HG03558 (cell line): ENCODE data around the gene TMEM35B.
"Not testable (repeated sequence)": the region's sequence is repeated elsewhere in the genome, so short reads cannot be mapped to it uniquely, and the experiment has no call there.

Experiments
- ATAC-seq: cut with Tn5 transposase; IDR thresholded peaks from one replicate; pipeline ENCODE4 v1.9.1; 2021; ENCODE audit warnings: moderate number of reproducible peaks; ENCODE audit not compliant: unreplicated experiment; ENCODE audit errors: extremely low read depth

TMEM35B gene

DNA sequence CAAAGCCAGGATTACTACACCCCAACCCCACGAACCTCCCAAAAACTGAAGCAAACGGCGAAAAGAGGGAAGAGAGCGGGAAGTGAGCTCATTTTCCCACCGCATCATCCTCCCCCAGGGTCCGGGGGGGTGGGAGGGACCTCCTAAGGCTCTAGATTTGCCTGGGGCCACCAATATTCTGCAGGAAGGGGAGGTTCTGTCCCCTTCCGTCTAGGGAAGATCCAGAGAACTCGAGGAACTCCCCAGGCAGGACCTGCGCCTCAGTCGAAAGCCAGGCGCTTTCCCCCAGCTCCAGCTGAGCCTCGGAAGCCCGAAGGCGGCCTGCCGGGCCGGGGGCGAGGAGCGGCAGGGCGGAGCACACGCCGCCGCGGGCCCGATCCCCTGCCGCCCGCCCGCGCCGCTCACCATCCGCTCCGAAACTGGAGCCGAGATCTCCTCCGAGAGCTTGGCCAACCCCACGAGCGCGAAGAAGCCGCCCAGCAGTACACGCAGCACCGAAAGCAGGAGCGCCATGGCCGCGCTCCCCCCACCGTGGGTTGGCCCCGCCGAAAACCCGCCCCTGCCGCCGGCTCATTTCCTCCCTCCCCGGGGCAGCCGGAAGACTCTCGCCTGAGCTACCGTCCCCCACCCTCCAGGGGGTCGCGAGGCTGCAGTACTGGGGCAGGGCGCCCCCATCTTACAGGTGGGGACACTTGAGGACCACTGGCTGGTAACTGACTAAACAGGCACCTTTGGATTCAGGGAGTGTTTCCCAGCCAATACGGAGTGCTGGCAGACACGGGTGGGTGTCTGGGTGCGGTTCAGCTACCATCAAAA, at the start of gene TMEM35B:
TMEM35B (minus strand) TSS at position 555 of the 816 bp plus-strand sequence; CDS start at position 513, 42 bp downstream.
- no peak for ATAC-seq

GRCh38 chr1:35033346-35033745, 48.2 kb upstream of the TMEM35B start:
- ATAC-seq, result no peak

DNA sequence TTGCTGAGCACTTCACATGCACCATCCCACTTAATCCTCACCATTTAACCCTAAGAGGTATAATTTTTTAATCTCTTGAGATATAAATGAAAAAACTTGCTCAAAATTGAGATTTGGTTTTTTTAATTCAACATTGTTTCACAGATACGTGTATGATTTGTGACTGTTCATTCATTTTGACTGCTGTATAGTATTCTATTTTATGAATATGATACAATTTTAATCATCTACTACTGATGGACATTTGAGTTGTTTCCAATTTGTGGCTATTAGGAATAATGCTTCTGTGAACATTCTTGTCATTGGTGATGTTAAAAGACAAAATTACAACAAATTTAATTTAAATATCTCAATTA, 47.2 kb upstream of the TMEM35B start:
- no peak for ATAC-seq

DNA sequence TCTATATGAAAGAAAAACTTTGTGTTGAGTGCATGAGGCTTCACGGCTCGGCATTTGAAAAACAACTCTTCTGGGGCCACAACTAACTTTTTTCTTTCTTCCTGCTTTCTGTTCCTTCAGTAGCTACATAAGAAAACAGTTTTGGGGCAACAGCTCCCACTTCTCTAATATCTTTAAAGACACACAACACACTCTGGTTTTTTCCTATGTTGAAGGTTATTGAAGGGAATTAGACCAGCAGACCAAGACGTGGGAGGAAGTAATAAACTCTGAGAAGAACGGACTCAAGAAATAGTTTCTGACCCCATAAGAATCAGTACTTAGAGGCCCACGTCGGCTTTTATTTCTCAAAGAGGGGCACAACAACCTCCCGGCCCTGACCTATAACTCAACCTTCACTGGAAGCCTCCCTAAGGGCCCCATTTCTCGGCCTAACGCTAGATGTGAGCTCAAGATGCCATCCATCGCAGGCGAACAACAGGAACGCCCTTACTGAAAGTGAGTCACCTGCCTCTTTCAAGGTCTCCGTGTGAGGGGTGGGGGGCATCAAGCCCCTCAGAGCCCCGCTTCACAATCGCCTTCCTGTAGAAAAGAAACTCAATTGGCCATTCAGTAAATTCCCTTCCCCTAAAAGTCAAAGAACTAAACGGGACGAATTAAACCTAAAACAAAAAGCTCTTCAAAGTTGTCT, 45.8 kb upstream of the TMEM35B start:
- ATAC-seq, result no peak

- no peak for ATAC-seq
Measured at GRCh38 chr1:35030338-35030737, 45.2 kb upstream of the TMEM35B start.

DNA sequence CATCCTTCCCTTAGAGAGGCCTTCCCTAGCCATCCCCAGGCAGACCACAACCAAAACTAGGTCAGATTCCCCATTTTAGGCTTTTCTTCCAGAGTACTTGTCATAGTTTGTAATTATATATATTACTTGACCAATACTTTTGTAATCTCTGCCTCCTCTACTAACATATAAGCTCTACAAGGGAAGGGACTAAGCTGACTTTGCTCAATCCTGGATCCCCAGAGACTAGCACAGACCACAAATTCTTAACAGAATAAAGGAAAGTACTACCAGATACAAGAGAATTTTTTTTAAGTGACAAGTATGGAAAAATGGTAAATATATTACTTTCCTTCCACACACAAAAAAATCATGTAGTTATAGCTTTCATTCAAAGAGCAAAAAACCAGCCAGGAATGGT, 44.6 kb upstream of the TMEM35B start:
- no peak for ATAC-seq

- no peak for ATAC-seq
Measured at GRCh38 chr1:35016406-35016805, 31.3 kb upstream of the TMEM35B start.

GRCh38 chr1:35014486-35014885, 29.3 kb upstream of the TMEM35B start:
- ATAC-seq, result no peak

DNA sequence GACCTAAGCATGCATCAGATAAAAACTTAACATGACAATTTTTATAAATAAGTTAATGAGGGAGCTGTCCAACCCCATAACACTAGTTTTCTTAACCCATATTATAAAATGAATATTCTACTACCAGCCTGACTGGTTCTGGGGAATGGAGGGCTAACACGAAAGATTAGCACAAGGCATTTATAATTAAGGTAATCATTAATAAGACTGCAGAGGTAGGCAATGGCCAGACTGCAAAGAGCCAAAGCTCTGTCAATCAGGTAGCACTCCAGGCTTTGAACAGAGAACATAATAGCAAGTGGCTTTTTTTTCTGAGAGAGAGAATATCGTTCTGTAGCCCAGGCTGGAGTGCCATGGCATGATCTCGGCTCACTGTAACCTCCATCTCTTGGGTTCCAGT, 20.6 kb upstream of the TMEM35B start:
- no peak for ATAC-seq

DNA sequence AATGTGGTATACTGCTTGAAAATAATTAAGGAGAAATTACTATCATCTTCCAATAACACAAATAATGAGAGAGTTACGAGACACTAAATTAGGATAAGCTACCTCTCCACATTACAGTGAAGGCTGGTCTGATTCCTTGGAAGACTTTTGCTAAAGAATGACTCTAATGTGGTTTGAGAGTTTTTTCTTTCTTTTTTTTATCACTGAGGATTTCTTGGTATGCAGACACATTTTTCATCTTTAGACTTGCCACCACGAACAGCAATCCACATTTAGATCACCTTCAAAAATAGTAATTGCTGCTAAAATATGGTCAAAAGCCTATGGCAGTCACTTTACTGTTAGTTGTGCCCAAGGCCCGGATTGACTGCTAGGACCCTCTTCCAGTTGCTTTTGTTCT, 16.6 kb upstream of the TMEM35B start:
- ATAC-seq, result no peak

DNA sequence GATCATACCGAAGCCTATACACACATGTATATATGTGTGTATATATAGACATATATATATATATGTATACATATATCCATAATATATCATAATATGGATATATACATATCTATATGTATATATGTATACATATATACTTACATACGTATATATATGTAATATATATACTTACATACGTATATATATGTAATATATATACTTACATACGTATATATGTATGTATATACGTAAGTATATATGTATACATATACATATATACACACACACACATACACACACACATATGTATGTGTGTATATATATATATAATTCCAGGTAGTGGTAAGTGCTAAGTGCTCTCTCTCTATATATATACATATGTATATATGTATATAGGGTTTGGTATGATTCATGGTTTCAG, 9.7 kb upstream of the TMEM35B start:
- ATAC-seq, result no peak

DNA sequence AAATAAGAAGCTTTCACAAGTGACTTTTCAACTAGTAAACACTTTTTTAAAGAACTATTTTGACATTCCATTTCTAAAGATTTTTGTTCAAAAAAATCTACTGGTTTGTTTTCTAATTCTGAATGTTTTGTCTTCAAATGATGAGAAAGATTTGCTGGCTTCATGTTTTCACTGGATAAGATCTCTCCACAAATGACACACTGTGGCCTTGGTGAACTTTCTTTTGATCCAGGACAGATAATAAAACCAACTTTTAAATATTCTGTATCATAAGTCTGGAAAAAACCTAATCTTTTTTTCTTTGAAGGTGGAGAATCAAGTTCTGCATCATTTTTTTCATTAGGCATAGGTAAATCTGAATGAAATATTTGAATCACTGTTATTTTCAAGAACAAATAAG, 3.4 kb upstream of the TMEM35B start:
- no peak for ATAC-seq

DNA sequence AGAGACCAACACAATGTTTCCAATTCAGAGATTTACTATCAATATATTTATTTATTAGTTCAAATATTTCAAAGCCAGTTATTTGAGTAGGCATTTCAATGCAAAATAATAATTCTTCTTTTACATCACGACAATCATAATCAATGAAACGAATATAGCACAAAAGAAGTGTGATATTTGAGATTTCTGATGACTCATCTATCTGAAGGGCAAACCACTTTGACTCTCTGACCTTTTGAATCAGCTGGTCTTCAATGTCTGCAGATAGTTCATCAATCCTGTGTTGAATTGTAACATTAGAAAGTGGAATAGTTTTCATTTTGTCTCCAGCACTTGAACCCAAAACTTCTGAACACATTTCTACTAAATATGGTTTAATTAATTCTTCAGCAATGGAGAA, 3.0 kb upstream of the TMEM35B start:
- ATAC-seq, result no peak

- no peak for ATAC-seq
Measured at GRCh38 chr1:34987018-34987417, 1.9 kb upstream of the TMEM35B start.

DNA sequence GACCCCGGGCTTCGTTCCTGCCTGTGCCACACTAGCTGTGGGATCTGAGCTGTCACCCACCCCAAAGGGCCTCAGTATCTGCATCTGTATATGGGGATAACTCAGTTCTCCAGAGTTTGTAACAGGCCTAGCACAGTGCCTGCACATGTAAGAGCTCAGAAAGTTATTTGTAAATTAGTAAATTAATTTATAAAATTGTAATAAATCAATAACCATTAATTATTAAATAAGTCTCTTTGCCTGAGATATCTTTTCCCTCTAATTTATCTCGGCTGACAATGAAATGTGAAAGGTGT, 410 bp upstream of the TMEM35B start:
- not testable (repeated sequence) for ATAC-seq

GRCh38 chr1:34984435-34984792, 733 bp downstream of the TMEM35B start:
- no peak for ATAC-seq

GRCh38 chr1:34983700-34984355, 1.3 kb downstream of the TMEM35B start:
- ATAC-seq, result no peak

- ATAC-seq, result no peak
Measured at GRCh38 chr1:34982820-34983376, 2.2 kb downstream of the TMEM35B start.

- ATAC-seq, result no peak
Measured at GRCh38 chr1:34980715-34981114, 4.4 kb downstream of the TMEM35B start.

DNA sequence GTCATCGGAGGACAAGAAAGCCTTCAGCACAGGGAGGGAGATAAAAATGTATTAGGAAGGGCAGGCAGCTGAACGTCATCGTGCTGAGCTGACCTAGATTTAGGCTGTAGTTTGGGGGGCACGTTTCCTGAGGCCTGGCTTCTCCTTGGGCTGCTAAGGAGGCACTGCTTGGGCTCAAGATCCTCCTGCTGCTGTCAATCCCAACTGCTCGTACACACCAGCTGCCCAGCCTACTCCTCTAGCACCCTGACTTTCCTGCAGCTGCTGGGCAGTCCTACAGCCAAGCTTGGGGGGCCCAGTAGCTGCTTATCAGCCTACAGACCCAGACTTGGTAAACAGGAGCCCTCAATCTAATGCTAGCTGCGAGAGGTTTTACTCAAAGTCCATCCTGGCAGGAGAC, 6.2 kb downstream of the TMEM35B start:
- ATAC-seq, result no peak

- ATAC-seq, result no peak
Measured at GRCh38 chr1:34977858-34978257, 7.3 kb downstream of the TMEM35B start.

DNA sequence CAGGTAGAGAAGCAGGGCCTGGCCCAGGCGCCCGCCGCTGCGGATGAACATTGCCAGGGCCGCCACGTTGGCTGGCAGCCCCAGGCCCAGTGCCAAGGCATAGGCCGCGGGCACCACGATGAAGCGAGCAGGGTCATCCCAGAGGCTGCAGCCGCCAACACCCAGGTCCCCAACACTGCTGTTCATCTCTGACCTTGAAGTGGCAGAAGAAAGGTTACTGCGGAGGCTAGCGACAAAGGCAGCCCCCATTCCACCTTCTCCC, 8.0 kb downstream of the TMEM35B start:
- no peak for ATAC-seq
